Central memory CD8-positive, alpha-beta T cell (primary cell): ENCODE results near the gene KIF17.

Source experiments
- ATAC-seq: fragments of 150-1000 bp; cut with Tn5 transposase; replicated peaks from 2 replicates; pipeline ENCODE4 v1.10.0; 2022; ENCODE audit warnings: mild to moderate bottlenecking, moderate FRiP score, moderate number of reproducible peaks; ENCODE audit not compliant: poor library complexity, severe bottlenecking; ENCODE audit errors: extremely low read depth
- DNase-seq, 2 donors: peaks; one replicate each; pipeline ENCODE4 v3.0.0; 2021; ENCODE audit warnings: low spot score in 2 of 2
- H3K27ac Mint-ChIP-seq: one replicate; pipeline ENCODE4 v1.8.0; 2022; ENCODE audit warnings: low read depth, mild to moderate bottlenecking, moderate library complexity, mixed read lengths
- H3K27me3 Mint-ChIP-seq: one replicate; pipeline ENCODE4 v1.8.0; 2022; ENCODE audit warnings: mixed read lengths
- H3K36me3 Mint-ChIP-seq: one replicate; pipeline ENCODE4 v1.8.0; 2022; ENCODE audit warnings: mild to moderate bottlenecking, moderate library complexity, mixed read lengths; ENCODE audit not compliant: insufficient read depth
- H3K4me1 Mint-ChIP-seq: one replicate; pipeline ENCODE4 v1.8.0; 2022; ENCODE audit warnings: mixed read lengths
- H3K4me3 Mint-ChIP-seq: one replicate; pipeline ENCODE4 v1.8.0; 2022; ENCODE audit warnings: mild to moderate bottlenecking, moderate library complexity, mixed read lengths
- H3K9me3 Mint-ChIP-seq: one replicate; pipeline ENCODE4 v1.8.0; 2022; ENCODE audit warnings: mixed read lengths

Gene KIF17

GRCh38 chr1:20717452-20718342 lies at the start of gene KIF17:
Gene KIF17, minus strand, starts transcription at chr1:20718007. Its CDS starts 301 bp downstream, at chr1:20717706.
- DNase-seq = peak; percentile 41 to 48
- ATAC-seq = peak; percentile 57
- H3K9me3 Mint-ChIP-seq = no peaks in the 10 kb centered on the region
- H3K27me3 Mint-ChIP-seq = peaks cover 20% of the 10 kb centered on the region
- peaks cover 11% of the 10 kb centered on the region for H3K4me1 Mint-ChIP-seq
- H3K27ac Mint-ChIP-seq = peak within 1 kb of the TSS; percentile 11
- H3K36me3 Mint-ChIP-seq = peaks cover 5% of the 10 kb centered on the region
- H3K4me3 Mint-ChIP-seq = peak within 1 kb of the TSS; percentile 76

- DNase-seq = no peak
- no peak overlapping the region for H3K4me3 Mint-ChIP-seq
- H3K4me1 Mint-ChIP-seq = no peaks in the 10 kb centered on the region
- H3K36me3 Mint-ChIP-seq = peaks cover 90% of the 10 kb centered on the region
- H3K27ac Mint-ChIP-seq = no peak overlapping the region
- no peaks in the 10 kb centered on the region for H3K9me3 Mint-ChIP-seq
- H3K27me3 Mint-ChIP-seq = no peaks in the 10 kb centered on the region
- ATAC-seq = no peak
Observed at GRCh38 chr1:20767271-20767670, 49.5 kb upstream of the KIF17 start.

- DNase-seq (no peak), ATAC-seq (no peak)
- Mint-ChIP-seq H3K36me3 (peaks cover 90% of the 10 kb centered on the region), H3K4me3 (no peak overlapping the region), H3K9me3 (no peaks in the 10 kb centered on the region), H3K27me3 (no peaks in the 10 kb centered on the region), H3K4me1 (no peaks in the 10 kb centered on the region), H3K27ac (no peak overlapping the region)
Observed at GRCh38 chr1:20763417-20763816, 45.6 kb upstream of the KIF17 start.

DNA sequence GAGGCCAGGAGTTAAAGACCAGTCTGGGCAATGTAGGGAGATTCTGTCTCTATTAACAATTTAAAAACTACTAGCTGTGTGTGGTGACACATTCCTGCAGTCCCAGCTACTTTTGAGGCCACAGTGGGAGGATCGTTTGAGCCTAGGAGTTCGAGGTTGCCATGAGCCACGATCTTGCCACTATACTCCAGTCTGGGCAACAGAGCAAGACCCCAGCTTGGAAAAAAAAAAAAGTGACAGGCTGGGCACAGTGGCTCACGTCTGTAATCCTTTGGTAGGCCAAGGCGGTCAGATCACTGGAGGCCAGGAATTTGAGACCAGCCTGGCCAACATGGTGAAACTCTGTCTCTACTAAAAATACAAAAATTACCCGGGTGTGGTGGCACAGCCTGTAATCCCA lies 42.5 kb upstream of the KIF17 start:
- no peak for DNase-seq
- H3K9me3 Mint-ChIP-seq = no peaks in the 10 kb centered on the region
- H3K4me1 Mint-ChIP-seq = no peaks in the 10 kb centered on the region
- H3K27ac Mint-ChIP-seq = no peak overlapping the region
- H3K4me3 Mint-ChIP-seq = no peak overlapping the region
- ATAC-seq = no peak
- H3K36me3 Mint-ChIP-seq = peaks cover 87% of the 10 kb centered on the region
- no peaks in the 10 kb centered on the region for H3K27me3 Mint-ChIP-seq

- Mint-ChIP-seq H3K4me3 (no peak overlapping the region), H3K4me1 (peaks cover 6% of the 10 kb centered on the region), H3K27me3 (no peaks in the 10 kb centered on the region), H3K27ac (peak overlapping the region; percentile 2), H3K9me3 (no peaks in the 10 kb centered on the region), H3K36me3 (peaks cover 59% of the 10 kb centered on the region)
- DNase-seq (no peak), ATAC-seq (no peak)
Observed at GRCh38 chr1:20753589-20753988, 35.8 kb upstream of the KIF17 start.

DNA sequence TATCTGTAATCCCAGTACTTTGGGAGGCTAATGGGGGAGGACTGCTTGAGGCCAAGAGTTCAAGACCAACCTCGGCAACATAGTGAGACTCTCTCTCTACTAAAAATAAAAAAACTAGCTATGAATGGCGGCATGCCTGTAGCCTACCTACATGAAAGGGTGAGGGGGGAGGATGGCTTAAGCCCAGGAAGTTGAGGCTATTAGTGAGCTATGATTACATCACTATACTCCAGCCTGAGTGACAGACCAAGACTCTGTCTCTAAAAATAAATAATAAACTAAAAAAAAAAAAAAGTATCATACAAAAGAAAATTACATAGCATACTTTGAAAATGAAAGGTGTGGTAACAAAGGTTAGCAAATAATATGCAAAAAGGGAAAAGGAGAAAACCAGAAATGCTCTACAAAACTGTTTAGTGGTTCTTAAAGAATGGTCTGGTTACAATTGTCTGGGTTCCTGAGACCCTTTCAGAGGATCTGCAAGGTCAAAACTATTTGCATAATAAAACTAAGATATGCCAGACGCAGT lies 33.7 kb upstream of the KIF17 start:
- no peak overlapping the region for H3K4me3 Mint-ChIP-seq
- ATAC-seq (no peak), DNase-seq (no peak)
- no peaks in the 10 kb centered on the region for H3K27me3 Mint-ChIP-seq
- H3K36me3 Mint-ChIP-seq = peaks cover 61% of the 10 kb centered on the region
- H3K4me1 Mint-ChIP-seq = peaks cover 6% of the 10 kb centered on the region
- H3K27ac Mint-ChIP-seq = no peak overlapping the region
- no peaks in the 10 kb centered on the region for H3K9me3 Mint-ChIP-seq

- ATAC-seq = no peak
- no peaks in the 10 kb centered on the region for H3K4me1 Mint-ChIP-seq
Observed at GRCh38 chr1:20742671-20743070, 24.9 kb upstream of the KIF17 start.

GRCh38 chr1:20740781-20741180 lies 23.0 kb upstream of the KIF17 start:
- Mint-ChIP-seq H3K4me1 (no peaks in the 10 kb centered on the region), H3K4me3 (no peak overlapping the region), H3K27me3 (no peaks in the 10 kb centered on the region), H3K27ac (no peak overlapping the region), H3K9me3 (no peaks in the 10 kb centered on the region), H3K36me3 (peaks cover 51% of the 10 kb centered on the region)
- DNase-seq = no peak
- no peak for ATAC-seq

More at GRCh38 chr1:20742671-20743070, 24.9 kb upstream of the KIF17 start:
- Mint-ChIP-seq H3K27ac (peak overlapping the region; percentile 32), H3K27me3 (no peaks in the 10 kb centered on the region), H3K4me3 (no peak overlapping the region), H3K36me3 (peaks cover 63% of the 10 kb centered on the region), H3K9me3 (no peaks in the 10 kb centered on the region)
- no peak for DNase-seq

- H3K36me3 Mint-ChIP-seq = peaks cover 37% of the 10 kb centered on the region
- ATAC-seq (no peak), DNase-seq (no peak)
- H3K4me1 Mint-ChIP-seq = no peaks in the 10 kb centered on the region
- no peaks in the 10 kb centered on the region for H3K27me3 Mint-ChIP-seq
- no peak overlapping the region for H3K27ac Mint-ChIP-seq
- H3K9me3 Mint-ChIP-seq = no peaks in the 10 kb centered on the region
- no peak overlapping the region for H3K4me3 Mint-ChIP-seq
Observed at GRCh38 chr1:20739225-20739624, 21.4 kb upstream of the KIF17 start.

DNA sequence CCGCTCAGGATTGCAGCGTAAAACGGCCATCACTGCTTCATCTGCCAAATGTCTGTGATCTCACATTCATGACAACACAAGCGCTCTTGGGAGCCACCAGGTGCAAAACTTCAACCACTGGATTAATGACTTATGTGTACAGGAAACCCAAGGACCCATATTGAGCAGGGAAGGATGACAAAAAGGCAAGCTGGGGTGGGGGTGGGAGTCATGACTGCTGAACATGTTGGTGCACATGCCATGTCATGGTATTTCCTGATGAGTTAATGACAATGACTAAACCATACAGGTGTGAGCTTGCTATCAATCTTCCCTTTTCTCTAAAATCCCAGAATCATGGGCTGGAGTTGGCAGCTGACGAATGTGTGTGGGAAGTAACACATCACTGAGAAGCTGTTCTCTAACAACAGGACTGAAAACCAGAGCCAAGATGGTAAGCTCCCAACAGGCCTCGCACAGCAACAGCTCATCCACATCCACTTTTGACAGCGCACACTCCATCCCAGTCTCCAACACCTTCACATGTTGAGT lies 17.8 kb upstream of the KIF17 start:
- Mint-ChIP-seq H3K4me3 (no peak overlapping the region), H3K27ac (no peak overlapping the region), H3K9me3 (no peaks in the 10 kb centered on the region), H3K36me3 (peaks cover 13% of the 10 kb centered on the region), H3K4me1 (peaks cover 19% of the 10 kb centered on the region), H3K27me3 (peaks cover 8% of the 10 kb centered on the region)
- ATAC-seq (no peak), DNase-seq (no peak)

DNA sequence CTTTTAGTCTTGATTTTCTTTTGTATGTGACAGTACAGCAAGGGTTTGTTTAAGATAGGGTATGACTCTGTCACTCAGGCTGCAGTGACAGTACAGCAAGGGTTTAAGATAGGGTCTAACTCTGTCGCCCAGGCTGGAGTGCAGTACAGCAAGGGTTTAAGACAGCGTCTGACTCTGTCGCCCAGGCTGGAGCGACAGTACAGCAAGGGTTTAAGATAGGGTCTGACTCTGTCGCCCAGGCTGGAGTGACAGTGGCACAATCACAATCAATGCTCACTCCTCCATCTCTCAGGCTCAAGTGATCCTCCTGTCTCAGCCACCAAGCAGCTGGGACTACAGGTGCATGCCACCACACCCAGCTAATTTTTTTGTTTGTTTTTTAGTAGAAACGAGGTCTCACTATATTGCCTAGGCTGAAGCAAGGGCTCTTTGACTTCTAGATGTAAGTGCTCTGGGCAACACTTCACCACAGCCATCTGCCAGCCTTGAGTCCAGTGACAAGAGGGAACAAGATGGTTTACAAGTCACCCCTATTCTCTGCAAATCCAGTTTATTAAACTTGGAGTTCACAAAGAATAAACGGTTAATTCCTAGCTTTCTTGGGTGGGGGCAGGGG lies 15.7 kb upstream of the KIF17 start:
- ATAC-seq = peak; percentile 1
- no peak for DNase-seq
- no peaks in the 10 kb centered on the region for H3K9me3 Mint-ChIP-seq
- H3K36me3 Mint-ChIP-seq = no peaks in the 10 kb centered on the region
- peak overlapping the region; percentile 85 for H3K4me3 Mint-ChIP-seq
- H3K27ac Mint-ChIP-seq = peak overlapping the region; percentile 10
- peaks cover 30% of the 10 kb centered on the region for H3K27me3 Mint-ChIP-seq
- H3K4me1 Mint-ChIP-seq = peaks cover 29% of the 10 kb centered on the region

DNA sequence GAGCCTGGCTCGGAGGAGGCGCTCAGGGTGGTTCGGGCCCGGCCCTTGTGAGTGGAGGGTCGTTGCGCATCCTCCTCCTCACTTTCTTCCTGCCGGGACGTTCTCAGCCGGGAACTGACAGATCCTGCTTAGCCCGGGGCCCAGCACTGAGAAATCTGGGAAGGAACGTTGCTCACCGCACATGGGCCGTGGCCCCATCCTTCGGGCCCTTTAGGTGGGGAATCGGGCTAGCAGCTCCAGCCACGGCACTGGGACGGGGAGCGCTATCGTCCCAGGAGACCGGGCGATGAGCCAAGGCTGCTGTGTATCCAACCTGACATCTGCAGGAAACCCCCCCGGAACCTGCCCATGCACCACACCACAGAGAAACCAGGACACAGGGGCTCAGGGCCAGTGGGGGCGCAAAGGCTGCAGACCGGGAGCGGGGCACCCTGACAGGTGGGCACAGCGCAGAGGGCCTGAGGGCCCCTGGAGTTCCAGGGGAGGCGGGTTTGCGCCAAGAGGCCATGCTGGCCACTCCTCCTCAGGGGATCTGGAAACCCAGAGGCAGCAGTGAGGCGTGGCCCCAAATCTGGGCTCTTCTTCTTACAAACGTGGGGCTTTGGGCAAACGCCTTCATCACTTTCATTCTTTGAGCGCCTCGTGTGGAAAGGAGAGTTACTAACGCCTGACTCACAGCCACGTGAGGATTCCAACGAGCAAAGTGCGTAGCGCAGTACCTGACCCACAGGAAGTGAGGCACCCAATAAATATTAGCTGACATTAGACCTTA lies 15.0 kb upstream of the KIF17 start, which contains the start of gene SH2D5:
Gene SH2D5, minus strand, starts transcription at position 116 of the 772 bp plus-strand sequence. CDS start 4,659 bp downstream, outside the sequence.
- Mint-ChIP-seq H3K4me1 (peaks cover 34% of the 10 kb centered on the region), H3K9me3 (no peaks in the 10 kb centered on the region), H3K4me3 (peak within 1 kb of the TSS; percentile 85), H3K27ac (peak within 1 kb of the TSS; percentile 86), H3K27me3 (peaks cover 37% of the 10 kb centered on the region), H3K36me3 (no peaks in the 10 kb centered on the region)
- peak in 1 of 2 donors; percentile 51 for DNase-seq
- ATAC-seq = peak; percentile 77
